Measurements from ENCODE around the gene NPBWR2.
A peak's percentile ranks its signal among the peaks of the same experiment; 100 is the strongest.

The NPBWR2 gene

GRCh38 chr20:64106981-64107735 is at the start of gene NPBWR2:
NPBWR2 (minus strand) TSS chr20:64107565; CDS start chr20:64106831, 734 bp downstream.
- Mint-ChIP-seq H3K4me1 (peaks cover 17% of the 10 kb centered on the region), H3K27ac (no peak within 1 kb of the TSS), H3K4me3 (no peak within 1 kb of the TSS), H3K27me3 (peaks cover 19% of the 10 kb centered on the region), H3K9me3 (no peaks in the 10 kb centered on the region)
- ATAC-seq (peak; percentile 62), DNase-seq (peak; percentile 1 to 24)

- DNase-seq (no peak), ATAC-seq (no peak)
- Mint-ChIP-seq H3K27ac (no peak overlapping the region), H3K27me3 (peaks cover 27% of the 10 kb centered on the region), H3K4me1 (no peaks in the 10 kb centered on the region), H3K9me3 (no peaks in the 10 kb centered on the region), H3K4me3 (no peak overlapping the region)
Measured at GRCh38 chr20:64156136-64156885, 48.9 kb upstream of the NPBWR2 start.

- Mint-ChIP-seq H3K4me1 (no peaks in the 10 kb centered on the region), H3K27ac (peak overlapping the region in 1 of 2 donors; percentile 2), H3K27me3 (peaks cover 19% of the 10 kb centered on the region), H3K9me3 (no peaks in the 10 kb centered on the region), H3K4me3 (no peak overlapping the region)
- ATAC-seq, result no peak
- DNase-seq, result no peak
Measured at GRCh38 chr20:64155258-64156135, 48.1 kb upstream of the NPBWR2 start.

GRCh38 chr20:64154590-64155257 is 47.4 kb upstream of the NPBWR2 start:
- Mint-ChIP-seq H3K4me1 (no peaks in the 10 kb centered on the region), H3K9me3 (no peaks in the 10 kb centered on the region), H3K27me3 (peaks cover 11% of the 10 kb centered on the region), H3K27ac (no peak overlapping the region), H3K4me3 (no peak overlapping the region)
- DNase-seq (no peak), ATAC-seq (no peak)

- Mint-ChIP-seq H3K4me3 (no peak overlapping the region), H3K9me3 (no peaks in the 10 kb centered on the region), H3K4me1 (no peaks in the 10 kb centered on the region), H3K27me3 (peaks cover 4% of the 10 kb centered on the region), H3K27ac (no peak overlapping the region)
- ATAC-seq, result no peak
- no peak for DNase-seq
Measured at GRCh38 chr20:64153861-64154589, 46.7 kb upstream of the NPBWR2 start.

GRCh38 chr20:64153410-64153809 is 46.0 kb upstream of the NPBWR2 start:
- Mint-ChIP-seq H3K27ac (no peak overlapping the region), H3K4me3 (no peak overlapping the region), H3K9me3 (no peaks in the 10 kb centered on the region), H3K27me3 (no peaks in the 10 kb centered on the region), H3K4me1 (no peaks in the 10 kb centered on the region)
- no peak for ATAC-seq
- no peak for DNase-seq

GRCh38 chr20:64152906-64153305 is 45.5 kb upstream of the NPBWR2 start:
- no peak for DNase-seq
- H3K27ac Mint-ChIP-seq, result no peak overlapping the region
- no peaks in the 10 kb centered on the region for H3K9me3 Mint-ChIP-seq
- H3K27me3 Mint-ChIP-seq, result no peaks in the 10 kb centered on the region
- H3K4me1 Mint-ChIP-seq, result no peaks in the 10 kb centered on the region
- ATAC-seq, result no peak
- no peak overlapping the region for H3K4me3 Mint-ChIP-seq

- no peaks in the 10 kb centered on the region for H3K27me3 Mint-ChIP-seq
- no peaks in the 10 kb centered on the region for H3K9me3 Mint-ChIP-seq
- H3K4me1 Mint-ChIP-seq, result no peaks in the 10 kb centered on the region
- ATAC-seq, result no peak
- H3K4me3 Mint-ChIP-seq, result no peak overlapping the region
- DNase-seq, result no peak
- no peak overlapping the region for H3K27ac Mint-ChIP-seq
Measured at GRCh38 chr20:64151633-64152530, 44.5 kb upstream of the NPBWR2 start.

- ATAC-seq (no peak), DNase-seq (no peak)
- Mint-ChIP-seq H3K9me3 (no peaks in the 10 kb centered on the region), H3K4me1 (no peaks in the 10 kb centered on the region), H3K27me3 (no peaks in the 10 kb centered on the region), H3K4me3 (no peak overlapping the region), H3K27ac (no peak overlapping the region)
Measured at GRCh38 chr20:64150756-64151632, 43.6 kb upstream of the NPBWR2 start.

GRCh38 chr20:64149809-64150560 is 42.6 kb upstream of the NPBWR2 start:
- Mint-ChIP-seq H3K9me3 (peaks cover 4 to 7% of the 10 kb centered on the region in 2 donors), H3K4me1 (no peaks in the 10 kb centered on the region), H3K4me3 (no peak overlapping the region), H3K27ac (no peak overlapping the region), H3K27me3 (no peaks in the 10 kb centered on the region)
- no peak for DNase-seq
- ATAC-seq, result no peak

GRCh38 chr20:64149141-64149540 is 41.8 kb upstream of the NPBWR2 start:
- no peak overlapping the region for H3K27ac Mint-ChIP-seq
- H3K9me3 Mint-ChIP-seq, result peaks cover 12 to 15% of the 10 kb centered on the region in 2 donors
- no peak overlapping the region for H3K4me3 Mint-ChIP-seq
- no peaks in the 10 kb centered on the region for H3K27me3 Mint-ChIP-seq
- no peak for ATAC-seq
- no peak for DNase-seq
- no peaks in the 10 kb centered on the region for H3K4me1 Mint-ChIP-seq

- no peak for ATAC-seq
- Mint-ChIP-seq H3K4me3 (no peak overlapping the region), H3K27ac (no peak overlapping the region), H3K4me1 (no peaks in the 10 kb centered on the region), H3K9me3 (peaks cover 12 to 21% of the 10 kb centered on the region in 2 donors), H3K27me3 (no peaks in the 10 kb centered on the region)
- no peak for DNase-seq
Measured at GRCh38 chr20:64148581-64148980, 41.2 kb upstream of the NPBWR2 start.

Data from stimulated activated naive CD8-positive, alpha-beta T cell treated with anti-CD3 and anti-CD28 coated beads, Interleukin-15, amount 100 ng/mL, for 72 hours (primary cell).